GM18508 (cell line): Measurements from ENCODE around the gene MED13L.
"Not testable (repeated sequence)": the region's sequence is repeated elsewhere in the genome, so short reads cannot be mapped to it uniquely, and the experiment has no call there.

Experiments used
- ATAC-seq: cut with Tn5 transposase; IDR thresholded peaks from one replicate; pipeline ENCODE4 v1.9.1; 2021; ENCODE audit warnings: moderate number of reproducible peaks; ENCODE audit not compliant: insufficient read depth, unreplicated experiment

Gene MED13L

GRCh38 chr12:116304621-116305020 is 27.1 kb upstream of the MED13L start:
- ATAC-seq = no peak

DNA sequence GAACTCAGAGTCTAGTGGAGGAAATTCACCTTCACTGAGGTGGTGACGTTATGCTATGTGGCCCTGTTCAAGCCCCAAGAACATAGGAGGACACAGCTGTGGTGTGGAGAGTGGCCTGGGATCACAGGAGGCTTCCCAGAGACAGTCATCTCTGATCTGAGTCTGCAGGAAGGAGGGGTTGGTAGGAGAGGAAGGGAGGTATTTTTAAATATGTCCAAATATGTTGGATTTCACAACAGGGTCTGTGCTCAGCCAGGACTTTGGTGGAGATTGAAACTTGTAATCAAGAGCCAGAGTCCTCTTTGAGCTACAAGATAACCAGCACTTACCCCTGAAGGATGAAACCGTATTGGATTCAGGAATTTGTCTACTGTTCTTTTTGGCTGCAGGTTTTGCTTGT is 26.4 kb upstream of the MED13L start:
- ATAC-seq = no peak

GRCh38 chr12:116303066-116303465 is 25.6 kb upstream of the MED13L start:
- ATAC-seq = no peak

DNA sequence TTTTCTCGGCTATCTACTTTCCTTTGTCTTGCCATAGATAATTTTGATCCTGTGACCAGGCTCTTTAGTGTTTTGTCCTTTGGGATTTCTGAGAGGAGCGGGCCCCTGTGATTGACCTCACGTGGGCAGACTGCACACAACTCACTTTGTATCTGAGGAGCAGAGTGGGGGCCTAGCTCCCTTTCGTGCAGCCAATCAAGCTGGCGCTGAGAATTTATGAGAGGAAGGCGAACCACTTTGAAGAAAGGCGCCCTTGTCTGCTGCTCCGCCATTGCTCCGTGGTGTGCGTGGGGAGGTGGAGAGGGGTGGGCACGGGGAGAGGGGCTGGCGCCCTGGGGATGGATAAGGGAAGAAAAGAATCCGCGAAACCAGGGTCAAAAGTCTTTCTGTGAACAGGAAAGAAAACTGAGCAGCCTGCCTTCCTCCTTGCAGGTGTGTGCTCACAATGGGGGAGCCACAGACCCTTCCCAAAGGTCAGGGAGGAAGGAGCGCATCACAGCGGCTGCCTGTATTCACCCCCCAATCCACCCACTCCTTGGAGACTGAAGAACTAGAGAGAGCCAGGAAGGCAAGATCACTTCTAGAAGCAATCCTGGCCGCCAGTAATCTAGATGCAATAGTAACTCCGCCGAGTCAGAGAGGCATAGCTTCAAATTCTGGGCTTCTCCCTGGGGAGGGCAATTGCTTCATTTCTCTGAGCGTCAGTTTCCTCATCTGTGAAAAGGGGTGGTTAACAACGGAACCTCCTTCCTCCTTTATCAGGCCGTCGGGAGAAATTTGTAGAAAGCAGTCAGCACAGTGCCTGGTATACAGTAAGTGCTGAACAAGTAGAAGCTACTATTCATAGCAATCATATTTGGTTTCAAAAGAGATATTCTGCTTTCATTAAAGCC is 24.9 kb upstream of the MED13L start:
- no peak for ATAC-seq

GRCh38 chr12:116301621-116302020 is 24.1 kb upstream of the MED13L start:
- no peak for ATAC-seq

DNA sequence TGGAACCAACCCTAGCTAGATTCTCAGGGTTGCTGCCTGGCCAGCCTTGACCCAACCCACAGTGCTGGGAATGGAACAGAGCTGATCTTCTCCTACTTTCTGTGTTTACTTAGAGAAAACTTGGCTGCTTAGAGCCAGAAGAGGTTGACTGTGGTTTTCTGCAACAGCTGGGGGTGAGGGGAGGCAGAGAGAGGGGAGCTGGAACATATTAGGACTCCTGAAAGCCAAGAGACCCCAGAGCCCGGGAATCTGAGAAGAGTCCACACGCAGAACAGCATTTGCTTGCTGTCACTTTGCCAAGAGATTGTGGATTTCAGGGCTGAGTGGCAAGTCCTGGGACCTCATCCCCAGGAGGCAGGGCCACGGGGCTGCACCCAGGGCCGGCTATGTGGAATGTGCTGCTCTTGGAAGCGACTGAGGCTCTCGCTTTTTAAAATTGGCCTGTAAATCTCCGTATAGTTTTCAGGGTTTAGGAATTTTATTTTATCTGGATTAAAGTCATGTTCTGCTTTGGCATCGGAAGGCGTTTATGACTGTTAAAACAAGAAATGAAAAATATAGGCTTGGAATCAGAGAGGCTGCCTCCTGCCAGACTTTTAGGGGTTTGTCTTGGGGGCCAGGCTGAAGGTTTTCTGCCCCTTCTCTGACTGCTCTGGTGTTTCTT is 22.3 kb upstream of the MED13L start:
- ATAC-seq = no peak

DNA sequence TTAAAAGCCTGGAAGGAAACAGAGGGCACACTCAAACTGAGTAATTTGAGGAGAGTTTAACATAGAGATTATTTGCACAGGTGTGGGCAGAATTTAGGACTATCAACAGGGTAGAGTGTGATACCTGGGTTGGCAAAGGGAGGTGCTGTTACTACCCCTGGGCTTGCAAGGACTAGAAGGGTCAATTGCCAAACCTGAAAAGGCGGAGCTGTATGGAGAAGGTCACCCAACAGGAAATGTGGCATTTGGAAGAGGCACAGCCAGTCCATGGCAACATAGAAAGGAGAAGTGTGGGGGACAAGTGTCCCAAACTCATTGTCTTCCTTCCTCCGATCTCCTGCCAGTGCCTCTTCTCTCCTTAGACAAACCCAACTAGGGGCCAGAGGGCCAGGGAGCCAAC is 21.6 kb upstream of the MED13L start:
- no peak for ATAC-seq

- no peak for ATAC-seq
Observed at GRCh38 chr12:116298578-116298977, 21.1 kb upstream of the MED13L start.

DNA sequence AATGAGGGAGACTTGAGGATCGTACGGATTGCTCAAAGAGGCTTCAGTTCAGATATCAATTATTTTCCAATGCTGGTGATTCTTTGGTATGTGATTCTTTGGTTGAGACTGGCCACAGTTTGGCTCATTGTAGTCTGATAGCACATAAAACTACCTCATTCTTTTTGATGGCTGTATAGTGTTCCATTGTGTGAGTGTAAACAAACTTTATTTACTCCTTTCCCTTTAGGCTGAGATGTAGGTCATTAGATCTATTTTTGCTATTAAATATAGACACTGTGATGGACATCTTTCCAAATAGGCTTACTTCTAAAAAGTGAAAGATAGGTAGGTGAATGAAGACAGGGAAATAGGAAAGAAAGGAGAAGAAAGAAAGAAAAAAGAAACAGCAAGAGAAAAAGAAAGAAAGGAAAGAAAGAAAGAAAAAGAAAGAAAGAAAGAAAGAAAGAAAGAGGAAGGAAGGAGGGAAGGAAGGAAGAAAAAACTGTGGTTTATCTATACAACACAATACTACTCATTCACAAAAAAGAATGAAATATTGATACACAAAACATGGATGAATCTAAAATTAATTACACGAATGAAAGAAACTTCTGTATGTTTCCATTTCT is 19.8 kb upstream of the MED13L start:
- ATAC-seq = no peak

- ATAC-seq = no peak
Observed at GRCh38 chr12:116295327-116296263, 18.1 kb upstream of the MED13L start.

DNA sequence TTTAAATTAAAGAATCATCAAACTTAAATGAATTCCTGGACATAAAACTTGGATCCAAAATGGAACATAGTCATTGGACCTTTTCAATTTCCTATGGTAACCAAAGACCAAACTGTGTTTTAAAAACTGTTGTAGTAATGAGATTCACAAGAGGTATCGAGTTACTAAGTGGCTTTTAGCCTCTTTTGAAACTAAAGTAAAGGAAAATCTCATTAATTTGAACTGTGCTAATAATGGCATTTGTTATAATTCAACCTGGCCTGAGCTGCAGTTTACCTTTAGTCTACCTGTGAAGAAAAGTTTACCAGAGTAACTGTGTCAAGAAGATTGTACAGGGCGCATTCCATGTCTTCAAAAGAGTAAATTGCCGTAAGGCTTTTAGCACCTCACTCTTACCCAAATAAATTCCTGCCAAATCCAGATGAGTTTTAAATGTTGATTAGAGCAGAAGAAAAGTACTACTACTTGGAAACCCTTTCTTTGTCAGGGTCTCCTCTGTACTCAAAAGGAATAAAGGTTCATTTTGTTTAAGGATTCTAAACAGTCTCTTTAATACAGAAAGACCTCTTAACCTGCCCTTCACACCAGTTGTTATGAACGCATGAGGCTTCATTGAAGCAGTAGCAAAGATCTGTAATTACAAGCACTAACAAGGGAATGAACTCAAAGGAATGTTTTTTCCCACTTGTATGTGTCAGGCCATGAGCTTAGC is 17.1 kb upstream of the MED13L start:
- no peak for ATAC-seq

GRCh38 chr12:116293687-116294453 is 16.4 kb upstream of the MED13L start:
- ATAC-seq = no peak

- ATAC-seq = no peak
Observed at GRCh38 chr12:116291218-116291617, 13.7 kb upstream of the MED13L start.

DNA sequence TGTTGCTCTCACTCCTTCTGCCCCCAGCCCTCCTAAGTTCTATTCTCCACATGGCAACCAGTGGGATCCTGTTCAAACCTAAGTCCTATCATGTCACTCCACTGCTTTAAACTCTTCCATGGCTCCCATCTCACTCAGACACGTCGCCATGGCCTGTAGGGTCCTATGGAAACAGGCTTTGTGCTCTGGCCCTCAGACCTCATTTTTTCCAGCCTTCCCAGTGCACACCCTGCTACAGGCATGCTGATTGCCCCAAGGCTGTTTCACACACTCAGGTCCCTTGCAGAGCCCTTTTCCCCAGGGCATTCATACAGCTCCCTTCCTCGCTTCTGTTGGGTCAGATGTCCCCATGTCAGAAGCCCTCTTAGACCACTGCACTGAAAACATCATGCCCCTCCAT is 11.2 kb upstream of the MED13L start:
- no peak for ATAC-seq

GRCh38 chr12:116287842-116288301 is 10.4 kb upstream of the MED13L start:
- no peak for ATAC-seq

GRCh38 chr12:116284396-116284795 is 6.9 kb upstream of the MED13L start:
- no peak for ATAC-seq

GRCh38 chr12:116283881-116284280 is 6.4 kb upstream of the MED13L start:
- not testable (repeated sequence) for ATAC-seq

DNA sequence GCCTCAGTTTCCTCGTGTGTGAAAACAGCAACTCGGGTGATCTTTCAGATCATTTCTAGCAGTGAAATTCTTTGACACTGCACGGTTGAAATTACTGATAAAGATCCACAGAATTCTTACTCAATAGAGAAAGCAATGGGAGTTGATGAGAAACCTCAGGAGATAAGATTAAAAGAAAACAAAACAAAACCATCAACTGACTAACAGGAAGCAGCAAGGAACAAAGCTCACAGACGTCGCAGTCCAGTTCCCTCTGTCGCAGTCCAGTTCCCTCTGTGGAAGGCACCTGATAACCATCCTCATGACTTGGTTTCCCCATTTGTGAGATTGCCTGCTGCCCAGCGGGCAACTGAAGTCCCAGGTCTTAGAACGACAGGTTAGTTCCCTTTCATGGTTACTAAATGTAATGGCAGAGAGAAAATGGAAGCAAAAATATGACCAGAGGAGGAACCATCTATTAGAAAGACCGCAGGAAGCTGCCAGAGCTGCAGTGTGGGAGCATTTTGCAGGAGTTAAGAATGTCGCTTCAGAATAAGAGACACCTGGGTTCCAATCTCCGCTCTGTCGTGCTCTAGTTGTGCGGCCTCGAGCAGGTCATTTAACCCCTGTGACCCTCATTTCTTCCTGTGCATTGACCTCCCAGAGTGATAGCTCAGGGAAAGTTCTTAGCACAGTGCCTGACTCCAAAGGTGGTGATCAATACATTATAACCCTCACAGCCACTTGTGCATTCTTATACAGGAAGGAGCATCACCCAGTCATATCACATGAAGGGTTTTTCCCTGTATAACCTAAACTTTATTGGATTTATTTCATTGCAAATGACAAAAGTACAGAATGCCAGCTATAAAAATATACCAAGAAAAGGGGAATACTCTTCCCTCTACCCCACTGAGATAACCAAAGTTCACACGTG is 5.1 kb upstream of the MED13L start:
- no peak for ATAC-seq
